ENCODE measurements around the gene CYP2D6.

DNA sequence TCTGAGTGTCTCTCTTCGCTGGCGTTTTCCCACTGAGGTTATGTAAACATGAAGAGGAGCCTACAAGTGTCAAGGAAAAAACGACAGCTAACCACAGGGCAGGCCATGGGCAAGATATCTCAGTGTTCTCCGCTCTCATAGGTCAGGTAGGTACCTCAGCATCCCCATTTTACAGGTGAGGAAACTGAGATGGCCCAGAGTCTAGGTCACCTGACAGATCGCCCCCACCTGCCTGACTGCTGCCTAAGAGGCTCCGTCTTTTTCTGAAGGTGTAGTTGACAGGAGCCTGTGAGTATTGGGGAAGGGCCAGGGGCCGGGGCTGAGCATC is 39.2 kb downstream of the CYP2D6 start:
- TF ChIP-seq, protein P1, sequence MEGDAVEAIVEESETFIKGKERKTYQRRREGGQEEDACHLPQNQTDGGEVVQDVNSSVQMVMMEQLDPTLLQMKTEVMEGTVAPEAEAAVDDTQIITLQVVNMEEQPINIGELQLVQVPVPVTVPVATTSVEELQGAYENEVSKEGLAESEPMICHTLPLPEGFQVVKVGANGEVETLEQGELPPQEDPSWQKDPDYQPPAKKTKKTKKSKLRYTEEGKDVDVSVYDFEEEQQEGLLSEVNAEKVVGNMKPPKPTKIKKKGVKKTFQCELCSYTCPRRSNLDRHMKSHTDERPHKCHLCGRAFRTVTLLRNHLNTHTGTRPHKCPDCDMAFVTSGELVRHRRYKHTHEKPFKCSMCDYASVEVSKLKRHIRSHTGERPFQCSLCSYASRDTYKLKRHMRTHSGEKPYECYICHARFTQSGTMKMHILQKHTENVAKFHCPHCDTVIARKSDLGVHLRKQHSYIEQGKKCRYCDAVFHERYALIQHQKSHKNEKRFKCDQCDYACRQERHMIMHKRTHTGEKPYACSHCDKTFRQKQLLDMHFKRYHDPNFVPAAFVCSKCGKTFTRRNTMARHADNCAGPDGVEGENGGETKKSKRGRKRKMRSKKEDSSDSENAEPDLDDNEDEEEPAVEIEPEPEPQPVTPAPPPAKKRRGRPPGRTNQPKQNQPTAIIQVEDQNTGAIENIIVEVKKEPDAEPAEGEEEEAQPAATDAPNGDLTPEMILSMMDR (IDR thresholded peaks at IDR 0.05) = no peak
- TF ChIP-seq POLR2A (IDR thresholded peaks at IDR 0.05) = no peak

All from uterus (tissue), 2 donors.